Erythroblast (primary cell): ENCODE results near the gene TIE1.

Experiments
- DNase-seq, 2 experiments: peaks; one replicate each; lab custom pipeline; 2025; lab: John Stamatoyannopoulos, UW
- GATA1 ChIP-seq: IDR thresholded peaks from 2 replicates; pipeline ENCODE4 v1.6.1; 2011; ENCODE audit warnings: low read depth, mild to moderate bottlenecking, control low read depth, low read length, moderate library complexity
- POLR2A ChIP-seq: IDR thresholded peaks from 2 replicates; pipeline ENCODE4 v1.6.1; 2011; ENCODE audit warnings: mild to moderate bottlenecking, low read length

The TIE1 gene

GRCh38 chr1:43300378-43301094 lies at the start of gene TIE1:
TIE1 (plus strand) TSS chr1:43300982; CDS start chr1:43301072, 90 bp downstream.
- no peak for DNase-seq
- TF ChIP-seq POLR2A, result no peak
- no peak for TF ChIP-seq GATA1

- no peak for TF ChIP-seq POLR2A
- no peak for DNase-seq
Measured at GRCh38 chr1:43251024-43251423, 49.8 kb upstream of the TIE1 start.

- no peak for DNase-seq
- no peak for TF ChIP-seq POLR2A
- no peak for TF ChIP-seq GATA1
Measured at GRCh38 chr1:43252225-43252624, 48.6 kb upstream of the TIE1 start.

- no peak for TF ChIP-seq POLR2A
- TF ChIP-seq GATA1, result no peak
- no peak for DNase-seq
Measured at GRCh38 chr1:43253173-43253572, 47.6 kb upstream of the TIE1 start.

- DNase-seq, result no peak
- TF ChIP-seq GATA1 (no peak), POLR2A (no peak)
Measured at GRCh38 chr1:43253876-43254275, 46.9 kb upstream of the TIE1 start.

- no peak for DNase-seq
Measured at GRCh38 chr1:43255438-43256210, 45.2 kb upstream of the TIE1 start.

GRCh38 chr1:43256675-43257570 lies 43.9 kb upstream of the TIE1 start:
- TF ChIP-seq POLR2A (no peak), GATA1 (no peak)
- no peak for DNase-seq

More at GRCh38 chr1:43255438-43256210, 45.2 kb upstream of the TIE1 start:
- no peak for TF ChIP-seq GATA1
- no peak for TF ChIP-seq POLR2A

GRCh38 chr1:43258370-43258769 lies 42.4 kb upstream of the TIE1 start:
- no peak for DNase-seq
- TF ChIP-seq GATA1, result no peak
- no peak for TF ChIP-seq POLR2A

GRCh38 chr1:43265431-43265830 lies 35.4 kb upstream of the TIE1 start:
- TF ChIP-seq POLR2A, result no peak
- no peak for TF ChIP-seq GATA1
- DNase-seq, result no peak

- no peak for DNase-seq
Measured at GRCh38 chr1:43266881-43267280, 33.9 kb upstream of the TIE1 start.

GRCh38 chr1:43267291-43267805 lies 33.4 kb upstream of the TIE1 start:
- DNase-seq, result no peak
- TF ChIP-seq GATA1 (no peak), POLR2A (no peak)

More at GRCh38 chr1:43266881-43267280, 33.9 kb upstream of the TIE1 start:
- no peak for TF ChIP-seq POLR2A
- TF ChIP-seq GATA1, result no peak

- TF ChIP-seq GATA1 (no peak), POLR2A (no peak)
- no peak for DNase-seq
Measured at GRCh38 chr1:43267818-43268425, 32.9 kb upstream of the TIE1 start.
